ENCODE data around the gene LARP4B.

Gene LARP4B

DNA sequence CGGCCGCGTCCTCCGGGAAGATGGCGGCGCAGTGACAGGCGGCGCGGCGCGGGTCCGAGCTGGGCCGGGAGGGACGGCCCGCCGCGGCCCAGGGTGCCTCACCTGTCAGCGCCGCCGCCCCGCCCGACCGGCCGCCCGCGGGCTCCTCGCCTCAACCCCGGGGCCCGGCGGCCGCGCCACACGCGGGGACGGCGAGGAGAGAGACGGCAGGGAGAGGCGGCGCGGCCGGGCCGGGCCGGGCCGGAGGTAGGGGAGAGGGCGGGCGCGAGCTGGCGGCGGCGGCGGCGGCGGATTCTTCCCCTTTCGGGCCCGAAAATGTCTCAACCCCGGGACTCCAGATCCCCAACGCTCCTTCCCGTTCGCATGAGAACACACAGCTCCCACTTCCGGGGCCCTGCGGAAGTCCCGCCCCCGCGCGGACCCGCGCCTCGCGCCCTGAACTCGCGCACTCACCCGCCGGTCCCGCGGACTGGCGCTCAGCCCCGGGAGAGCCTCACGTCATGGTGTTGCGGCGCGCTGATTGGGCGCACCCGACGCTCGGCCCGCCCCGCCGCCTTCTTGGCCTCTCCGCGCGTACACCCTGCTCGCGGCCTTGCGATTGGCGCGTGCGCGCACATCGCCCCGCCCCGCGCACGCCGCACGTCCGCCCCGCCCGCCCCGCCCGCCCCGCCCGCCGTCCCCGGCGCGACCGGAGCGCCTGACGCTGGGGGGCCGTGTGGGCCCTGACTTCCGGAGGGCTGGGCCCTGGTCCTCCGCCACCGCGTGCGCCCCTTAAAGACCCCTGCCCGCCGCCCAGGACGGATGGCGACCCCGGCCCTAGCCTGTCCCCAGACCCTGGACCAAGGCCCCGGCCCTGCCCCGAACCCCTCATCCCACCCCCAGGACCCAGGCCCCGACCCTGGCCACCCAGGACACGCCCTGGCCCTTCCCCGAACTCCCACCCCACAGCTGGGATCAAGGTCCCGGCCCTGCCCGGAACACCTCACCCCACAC is at the start of gene LARP4B:
Gene LARP4B (minus strand): TSS at position 380 of the 993 bp plus-strand sequence. CDS start 45,984 bp downstream, outside the sequence.
- peak; percentile 94 for DNase-seq (ENCODE audit: low read depth in 2 of 2)

DNA sequence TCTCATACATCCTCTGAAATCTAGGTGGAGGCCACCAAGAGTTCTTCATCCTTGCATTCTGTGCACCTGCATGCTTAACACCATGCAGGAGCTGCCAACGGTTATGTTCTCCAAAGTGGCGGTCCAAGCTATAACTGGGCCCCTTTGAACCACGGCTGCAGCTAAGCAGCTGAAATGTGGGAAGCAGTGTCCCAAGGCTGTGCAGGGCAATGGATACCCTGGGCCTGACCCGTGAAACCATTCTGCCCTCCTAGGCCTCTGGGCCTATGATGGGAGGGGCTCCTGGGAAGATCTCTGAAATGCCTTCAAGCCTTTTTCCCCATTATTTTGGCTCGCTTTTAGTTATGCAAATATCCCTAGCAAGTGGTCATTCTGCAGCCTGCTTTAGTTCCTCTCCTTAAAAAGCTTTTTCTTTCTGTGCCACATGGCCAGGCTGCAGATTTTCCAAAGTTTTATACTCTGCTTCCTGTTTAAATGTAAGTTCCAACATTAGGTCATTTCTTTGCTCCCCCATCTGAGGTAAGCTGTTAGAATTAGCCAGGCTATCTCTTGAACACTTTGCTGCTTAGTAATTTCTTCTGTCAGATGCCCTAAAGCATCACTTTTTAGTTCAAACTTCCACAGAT is 49.1 kb upstream of the LARP4B start:
- no peak for DNase-seq (ENCODE audit: low read depth in 2 of 2)

DNA sequence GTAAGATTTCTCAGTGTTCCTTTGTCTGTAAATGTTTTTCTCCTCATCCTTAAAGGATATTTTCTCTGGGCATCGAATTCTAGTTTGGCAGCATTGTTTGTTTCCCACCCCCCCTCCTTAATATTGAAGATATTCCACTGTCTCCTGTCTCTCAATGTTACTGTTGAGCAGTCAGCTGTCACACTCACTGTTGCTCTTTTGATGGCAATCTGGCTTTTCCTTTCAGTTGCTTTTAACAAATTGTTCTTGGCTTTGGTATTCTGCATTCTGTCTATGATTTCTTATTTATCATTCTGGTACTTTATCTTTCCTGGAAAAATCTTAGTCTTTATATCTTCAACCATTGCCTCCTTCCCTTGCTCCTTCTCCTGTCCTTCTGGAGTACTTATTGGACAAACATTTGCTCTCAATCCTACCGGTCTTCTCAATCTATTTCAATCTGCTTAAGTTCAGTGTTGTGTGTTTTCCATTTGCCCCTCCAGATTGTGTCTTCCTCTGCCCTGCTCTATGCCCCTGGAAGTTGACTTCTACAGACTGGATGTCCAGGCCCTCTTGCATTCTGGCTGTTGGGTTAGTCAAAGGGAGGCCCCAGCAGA is 47.4 kb upstream of the LARP4B start:
- DNase-seq (ENCODE audit: low read depth in 2 of 2), result no peak

DNA sequence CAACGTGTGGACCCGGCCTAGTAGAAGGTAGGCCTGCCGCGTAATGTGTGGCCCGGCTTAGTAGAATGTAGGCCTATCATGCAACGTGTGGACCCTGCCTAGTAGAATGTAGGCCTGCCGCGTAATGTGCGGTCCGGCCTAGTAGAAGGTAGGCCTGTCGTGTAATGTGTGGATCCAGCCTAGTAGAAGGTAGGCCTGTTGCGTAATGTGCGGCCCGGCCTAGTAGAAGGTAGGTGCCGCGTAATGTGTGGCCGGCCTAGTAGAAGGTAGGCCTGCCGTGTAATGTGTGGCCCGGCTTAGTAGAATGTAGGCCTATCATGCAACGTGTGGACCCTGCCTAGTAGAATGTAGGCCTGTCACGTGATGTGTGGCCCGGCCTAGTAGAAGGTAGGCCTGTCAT is 44.8 kb upstream of the LARP4B start:
- no peak for DNase-seq (ENCODE audit: low read depth in 2 of 2)

DNA sequence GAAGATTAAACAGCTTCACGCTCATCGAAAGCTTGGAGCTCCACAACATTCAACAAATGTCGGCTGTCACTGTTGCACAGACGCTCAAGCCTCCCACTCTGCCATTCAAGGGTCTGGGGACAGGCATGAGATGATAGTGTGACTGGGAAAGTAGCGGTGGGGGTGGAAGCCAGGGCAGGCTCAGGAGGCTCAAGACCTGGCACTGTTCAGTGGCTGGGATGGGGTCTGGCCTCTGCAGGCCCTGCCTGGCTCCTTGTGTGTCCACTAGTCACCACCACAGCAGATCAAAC is 43.2 kb upstream of the LARP4B start:
- no peak for DNase-seq (ENCODE audit: low read depth in 2 of 2)

DNA sequence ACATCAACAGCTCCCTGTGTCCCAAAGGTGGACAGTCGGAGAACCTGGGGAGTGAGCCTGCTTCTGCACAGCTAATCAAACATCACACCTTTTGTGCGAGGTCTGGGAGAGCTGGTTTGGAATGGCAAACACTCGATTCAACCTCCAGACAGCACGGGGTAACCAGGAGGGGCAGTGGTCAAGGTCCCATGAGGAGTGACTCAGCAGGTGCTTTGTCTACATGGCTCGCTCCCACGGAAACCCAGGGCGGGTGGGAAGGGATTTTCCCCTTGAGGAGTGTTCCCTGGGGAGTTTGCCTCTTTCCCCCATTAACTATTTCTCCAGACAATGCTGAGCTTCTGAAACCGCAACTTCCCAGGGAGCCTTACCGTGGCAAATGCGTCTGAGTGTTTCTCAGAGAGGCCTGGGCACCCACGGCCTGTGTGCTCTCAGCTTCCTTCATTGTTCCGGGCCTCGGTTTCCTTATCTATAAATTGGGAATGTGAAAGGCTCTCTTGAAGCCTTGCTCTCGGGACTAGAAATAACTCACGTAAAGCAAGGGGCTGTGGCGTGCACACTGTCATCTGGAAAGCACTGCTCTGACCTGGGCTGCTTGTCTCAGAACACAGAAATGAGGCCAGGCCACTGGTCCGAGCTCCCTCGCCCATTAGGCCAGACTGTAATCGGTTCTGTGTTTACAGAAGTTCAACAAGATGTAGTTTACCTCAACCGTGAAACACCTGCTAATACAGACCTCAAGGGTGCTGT is 42.7 kb upstream of the LARP4B start:
- DNase-seq (ENCODE audit: low read depth in 2 of 2), result no peak

DNA sequence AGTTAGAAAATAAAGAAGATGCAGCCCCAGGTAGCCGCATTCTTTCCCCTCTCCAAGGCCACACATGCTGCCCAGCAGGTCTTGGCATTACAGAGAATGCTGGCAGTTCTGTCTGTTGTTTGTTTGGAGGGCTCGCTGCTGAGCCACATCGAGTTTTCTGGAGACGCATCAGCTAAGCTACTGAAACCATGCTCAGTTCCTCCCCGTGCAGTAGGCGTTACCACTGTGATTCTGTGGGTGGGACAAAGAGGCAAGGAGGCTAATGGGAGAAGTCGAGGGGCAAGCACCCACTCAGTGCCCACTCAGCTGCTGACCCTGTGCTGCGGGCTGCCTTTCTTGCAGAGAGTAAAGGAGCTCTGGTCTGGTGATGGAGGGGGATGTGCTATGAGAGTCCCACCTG is 41.3 kb upstream of the LARP4B start:
- no peak for DNase-seq (ENCODE audit: low read depth in 2 of 2)

DNA sequence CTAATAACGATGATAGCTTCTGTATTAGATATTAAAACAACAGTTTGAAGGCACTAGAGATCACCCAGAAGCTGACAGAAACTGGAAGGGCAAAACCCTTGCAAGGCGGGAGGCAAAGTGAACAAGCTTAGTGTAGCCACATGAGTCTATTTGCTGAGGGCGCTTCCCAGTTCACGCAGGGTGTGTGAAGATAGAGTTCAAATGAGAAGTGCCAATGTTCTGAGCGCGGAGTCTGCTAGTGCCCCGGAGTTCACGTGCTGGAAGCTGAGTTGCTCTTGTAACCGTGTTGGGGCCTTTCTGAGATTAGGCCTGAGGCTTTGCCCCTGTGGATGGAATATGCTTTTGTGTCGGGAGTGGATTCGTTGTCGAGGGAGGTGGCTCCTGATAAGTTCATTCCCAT is 40.1 kb upstream of the LARP4B start:
- DNase-seq (ENCODE audit: low read depth in 2 of 2), result no peak

DNA sequence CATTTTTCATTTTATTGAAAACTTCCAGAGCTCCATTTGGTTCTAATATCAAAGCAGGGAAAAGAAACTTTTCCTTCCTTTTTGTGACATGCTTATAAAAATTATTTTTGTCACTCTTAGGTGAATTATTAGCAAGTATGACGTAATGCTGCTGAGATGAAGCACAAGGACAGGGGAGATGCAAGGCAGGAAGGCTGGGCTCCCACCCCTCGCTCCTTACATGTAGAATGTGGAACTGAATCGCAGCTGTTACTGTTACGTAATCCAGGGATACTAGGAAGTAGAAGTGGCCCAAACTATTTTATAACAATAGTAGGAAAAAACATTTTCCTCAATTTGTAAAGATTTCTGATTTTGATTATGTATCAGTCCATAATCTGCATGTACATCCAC is 39.6 kb upstream of the LARP4B start:
- DNase-seq (ENCODE audit: low read depth in 2 of 2), result no peak

DNA sequence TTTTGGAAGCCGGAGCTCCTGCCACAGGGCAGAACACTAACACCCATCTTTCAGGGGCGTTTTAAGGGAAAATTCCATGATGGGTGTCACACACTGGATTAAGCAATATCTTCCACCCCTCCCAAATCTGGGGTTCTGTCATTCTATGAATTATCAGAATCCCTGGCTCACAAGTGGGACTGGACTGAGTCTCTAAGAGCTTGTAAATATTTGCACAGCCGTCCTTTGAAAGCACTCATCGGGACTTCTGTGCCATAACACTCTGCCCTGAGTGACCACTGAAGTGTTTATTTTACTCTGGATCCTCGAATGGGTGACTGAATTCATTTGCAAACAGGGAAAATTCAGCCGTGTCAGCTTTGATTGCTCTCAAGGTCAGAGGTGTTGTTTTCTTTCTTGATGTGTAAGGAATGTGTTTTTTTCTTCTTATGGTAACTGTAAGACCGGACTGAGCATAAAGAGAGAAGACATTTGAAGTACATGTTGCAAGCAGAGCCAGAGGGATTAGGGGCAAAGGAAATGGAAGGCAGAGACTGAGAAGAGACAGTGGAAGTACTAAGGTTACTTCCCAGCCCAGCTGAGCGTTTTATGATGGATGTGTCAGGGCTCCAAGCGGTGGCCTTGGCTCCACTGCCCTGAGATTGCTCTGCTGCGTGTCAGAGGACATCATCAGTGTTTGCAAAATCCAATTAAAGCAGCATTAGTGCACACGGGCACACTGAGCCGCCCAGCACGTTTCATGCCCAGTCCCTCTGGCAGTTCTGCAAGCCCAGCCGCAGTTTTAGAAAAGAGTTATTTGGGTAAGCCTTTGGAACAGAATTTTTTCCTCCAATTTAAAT is 39.0 kb upstream of the LARP4B start:
- no peak for DNase-seq (ENCODE audit: low read depth in 2 of 2)

DNA sequence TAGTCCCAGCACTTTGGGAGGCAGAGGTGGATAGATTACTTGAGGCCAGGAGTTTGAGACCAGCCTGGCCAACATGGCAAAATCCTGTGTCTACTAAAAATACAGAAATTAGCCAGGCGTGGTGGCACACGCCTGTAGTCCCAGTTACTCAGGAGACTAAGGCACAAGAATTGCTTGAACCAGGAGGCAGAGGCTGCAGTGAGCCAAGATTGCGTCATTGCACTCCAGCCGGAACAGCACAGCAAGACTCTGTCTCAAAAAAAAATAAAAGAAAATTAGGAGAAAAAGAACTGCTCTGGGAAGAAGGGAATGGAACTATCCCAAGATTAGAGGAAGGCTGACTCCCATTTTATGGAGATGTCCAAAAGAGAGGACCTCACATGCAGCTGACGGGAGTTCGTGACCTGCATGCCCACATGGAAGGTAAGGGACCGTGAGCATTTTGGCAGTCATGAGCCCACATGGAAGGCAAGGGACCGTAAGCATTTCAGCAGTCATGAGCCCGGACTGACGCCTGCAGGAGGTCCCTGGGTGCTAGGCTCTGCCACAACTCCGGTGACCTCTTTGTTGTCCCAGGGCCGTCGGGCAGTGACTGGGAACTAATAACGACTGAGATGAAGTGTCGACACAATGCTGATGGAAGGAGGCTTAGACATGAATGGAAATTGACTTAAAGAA is 38.1 kb upstream of the LARP4B start:
- no peak for DNase-seq (ENCODE audit: low read depth in 2 of 2)

DNA sequence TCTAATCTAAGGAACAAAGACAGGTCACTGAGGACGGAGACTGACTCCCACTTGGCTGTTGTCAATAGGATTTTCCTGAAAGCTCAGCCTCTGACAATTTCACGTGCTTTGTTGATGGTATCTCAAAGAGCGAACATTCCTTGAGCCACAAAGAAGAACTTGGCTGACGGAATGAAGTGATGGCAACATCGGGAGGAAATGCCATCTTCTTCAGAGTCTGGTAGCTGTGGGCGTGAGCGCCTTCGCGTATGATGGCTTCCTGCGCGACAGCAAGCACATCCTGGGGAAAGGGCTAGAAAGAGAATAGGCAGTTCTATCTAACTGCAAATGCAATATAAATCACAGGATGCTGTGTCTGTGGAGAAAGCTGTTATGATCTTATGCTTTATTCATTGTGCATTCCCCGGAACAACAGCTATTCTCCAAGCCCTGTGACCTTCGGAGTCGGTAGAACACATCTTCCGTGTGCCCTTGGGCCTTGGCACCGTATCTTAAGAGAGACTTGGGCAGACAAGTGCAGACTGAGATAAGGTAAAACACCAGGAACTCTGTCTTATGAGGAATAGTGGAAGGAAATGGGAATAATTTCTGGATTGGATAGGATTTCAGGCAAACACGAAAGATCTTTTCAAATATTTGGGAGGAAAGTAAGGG is 37.2 kb upstream of the LARP4B start:
- DNase-seq (ENCODE audit: low read depth in 2 of 2), result no peak

DNA sequence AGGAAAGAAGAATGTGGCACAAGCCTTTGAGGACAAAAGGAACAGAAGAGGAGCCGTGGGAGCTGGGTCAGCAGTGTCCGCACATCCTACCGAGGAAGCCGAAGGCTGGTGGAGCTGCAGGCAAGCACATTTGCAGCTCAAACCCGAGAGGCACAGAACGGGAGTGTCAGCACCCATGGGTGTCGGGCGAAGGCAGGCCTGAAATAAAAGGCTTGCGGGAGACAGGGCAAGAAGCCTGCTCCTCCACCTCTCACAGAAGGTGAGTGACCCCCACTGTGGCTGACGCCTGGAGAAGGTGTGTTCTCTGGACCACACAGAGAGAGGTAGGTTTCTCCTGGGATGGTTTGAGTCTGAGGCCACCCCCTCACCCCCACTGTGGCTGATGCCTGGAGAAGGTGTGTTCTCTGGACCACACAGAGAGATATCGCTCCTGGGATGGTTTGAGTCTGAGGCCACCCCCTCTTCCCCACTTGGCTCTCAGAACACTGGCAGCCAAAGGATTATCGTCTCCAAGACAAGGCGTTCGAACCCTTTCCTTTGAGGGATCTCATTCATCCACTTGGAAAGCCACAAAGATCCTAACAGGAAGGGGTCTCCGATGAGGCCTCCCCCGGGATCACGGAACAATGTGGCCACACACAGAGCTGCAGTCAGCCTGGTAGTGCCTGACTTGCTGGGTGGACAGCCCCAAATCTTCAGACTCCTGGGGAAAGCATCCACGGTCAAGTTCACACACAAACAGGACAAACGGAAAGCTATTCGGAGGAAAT is 35.1 kb upstream of the LARP4B start:
- DNase-seq (ENCODE audit: low read depth in 2 of 2), result no peak

DNA sequence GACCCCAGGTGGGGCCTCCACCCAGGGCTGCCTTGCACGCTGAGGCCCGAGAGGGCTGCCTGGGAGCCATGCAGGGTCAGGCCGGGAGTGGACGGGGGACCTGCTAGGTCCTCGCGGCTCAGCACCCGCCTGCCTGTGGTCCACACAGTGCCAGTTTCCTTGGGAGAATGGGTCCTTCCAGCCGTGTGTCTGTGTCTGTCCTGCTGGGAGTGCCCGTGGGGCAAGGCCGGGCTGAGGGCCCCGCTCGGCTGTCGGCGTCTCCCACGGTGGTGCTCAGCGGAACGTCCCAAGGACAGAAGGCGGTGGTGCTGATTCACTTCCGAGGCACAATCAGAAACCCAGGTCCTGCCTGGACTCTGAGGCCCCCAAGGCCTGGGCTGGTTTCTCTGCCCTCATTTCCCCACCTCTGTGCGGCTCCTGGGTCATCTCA is 33.5 kb upstream of the LARP4B start:
- no peak for DNase-seq (ENCODE audit: low read depth in 2 of 2)

DNA sequence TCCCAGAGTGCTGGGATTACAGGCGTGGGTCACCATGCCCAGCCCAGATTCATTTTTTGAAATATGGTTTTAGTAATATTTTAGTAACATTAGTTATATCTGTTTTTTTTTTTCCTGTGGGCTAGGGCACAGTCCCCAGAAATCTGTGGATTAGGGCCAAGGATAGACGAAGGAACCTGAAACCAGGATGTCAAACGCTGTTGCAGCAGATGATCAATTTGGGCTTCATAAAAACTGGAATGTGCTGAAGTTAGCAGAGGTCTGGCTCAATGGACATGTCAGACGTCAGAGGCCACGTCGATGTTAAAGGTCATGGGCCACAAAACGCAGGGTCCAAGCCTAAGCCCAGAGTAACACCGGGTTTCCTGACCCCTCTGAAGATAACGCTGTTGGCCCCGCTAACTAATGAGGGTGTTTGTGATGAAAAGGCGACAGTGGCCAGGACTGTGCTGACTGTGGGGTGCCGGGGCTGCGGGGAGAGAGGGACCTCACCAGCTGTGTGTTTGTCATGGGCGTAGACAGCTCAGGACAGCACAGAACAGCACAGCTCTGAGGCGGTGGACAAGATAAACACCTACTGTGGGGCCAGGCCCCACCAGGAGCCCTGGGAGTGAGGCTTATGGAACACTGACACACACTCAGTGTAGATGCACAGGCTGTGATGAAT is 32.9 kb upstream of the LARP4B start:
- DNase-seq (ENCODE audit: low read depth in 2 of 2), result no peak

DNA sequence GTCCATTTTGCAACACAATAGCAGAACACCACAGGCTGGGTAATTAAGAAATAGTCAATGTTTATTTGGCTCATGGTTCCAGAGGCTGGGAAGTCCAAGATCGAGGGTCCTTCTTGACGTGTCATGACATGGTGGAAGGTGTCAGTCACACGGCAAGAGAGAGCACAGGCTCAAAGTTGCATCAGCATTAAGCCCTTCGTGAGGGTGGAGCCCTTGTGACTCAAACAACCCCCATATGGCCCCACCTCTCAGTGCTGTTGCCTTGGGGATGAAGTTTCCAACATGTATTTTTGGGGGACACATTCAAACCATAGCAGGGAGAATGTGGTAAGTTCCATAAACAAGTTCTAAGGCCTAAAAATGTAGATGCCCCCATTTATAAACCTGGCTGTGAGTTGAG is 32.1 kb upstream of the LARP4B start:
- no peak for DNase-seq (ENCODE audit: low read depth in 2 of 2)

DNA sequence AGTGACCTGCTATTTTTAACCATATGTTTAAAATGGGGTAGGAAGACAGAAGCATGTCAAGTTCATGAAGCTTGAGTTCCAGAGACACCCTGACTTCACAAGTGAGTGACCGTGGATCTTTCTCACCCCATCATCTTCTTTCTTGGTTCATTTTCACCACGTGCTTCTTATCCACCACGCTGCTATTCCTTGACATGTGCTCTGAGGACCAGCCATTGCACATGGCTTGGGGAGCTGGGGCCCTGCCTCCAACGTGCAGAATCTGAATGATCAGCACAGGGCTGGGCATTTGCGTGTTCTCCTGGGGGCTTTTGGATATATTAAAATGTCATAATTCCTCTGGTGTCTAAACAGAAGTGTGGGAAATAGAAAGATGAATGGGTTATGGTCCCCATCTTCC is 31.7 kb upstream of the LARP4B start:
- no peak for DNase-seq (ENCODE audit: low read depth in 2 of 2)

DNA sequence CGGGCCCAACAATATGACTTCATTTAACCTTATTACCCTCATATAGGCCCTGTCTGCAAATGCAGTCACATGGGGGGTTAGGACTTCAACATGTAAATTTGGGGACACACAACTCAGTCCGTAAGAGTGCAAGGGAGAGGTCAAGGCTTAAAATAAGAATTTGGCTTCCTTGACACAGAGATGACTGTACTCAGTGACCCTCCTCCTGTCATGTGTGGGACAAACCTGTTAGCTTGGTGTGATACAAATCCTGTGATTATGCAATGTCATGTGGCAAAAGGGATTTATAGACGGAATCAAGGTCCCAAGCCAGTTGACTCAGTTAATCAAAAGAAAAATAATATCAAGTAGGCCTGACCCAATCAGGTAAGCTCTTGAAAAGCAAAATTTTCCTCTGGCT is 30.8 kb upstream of the LARP4B start:
- no peak for DNase-seq (ENCODE audit: low read depth in 2 of 2)

DNA sequence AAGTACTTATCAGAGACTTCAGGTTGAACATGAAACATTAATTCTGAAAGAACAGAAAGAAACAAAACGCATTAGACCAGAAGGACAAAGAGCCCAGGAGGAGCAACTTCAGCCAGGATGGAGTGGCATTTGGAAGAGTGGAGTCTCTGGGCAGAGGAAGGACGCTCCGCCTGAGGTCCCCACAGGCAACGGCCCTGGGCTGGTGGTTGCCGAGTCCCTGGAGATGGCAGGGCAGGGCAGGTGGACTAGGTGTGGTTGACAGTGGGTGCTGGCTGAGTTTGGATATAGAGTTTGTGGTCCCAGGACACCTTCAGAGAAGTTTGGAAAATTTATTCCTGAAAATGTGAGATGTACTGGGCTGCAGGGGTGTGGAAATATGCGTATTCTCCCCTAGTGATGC is 27.4 kb upstream of the LARP4B start:
- no peak for DNase-seq (ENCODE audit: low read depth in 2 of 2)
